ENCODE results near the gene CD2.

The CD2 gene

DNA sequence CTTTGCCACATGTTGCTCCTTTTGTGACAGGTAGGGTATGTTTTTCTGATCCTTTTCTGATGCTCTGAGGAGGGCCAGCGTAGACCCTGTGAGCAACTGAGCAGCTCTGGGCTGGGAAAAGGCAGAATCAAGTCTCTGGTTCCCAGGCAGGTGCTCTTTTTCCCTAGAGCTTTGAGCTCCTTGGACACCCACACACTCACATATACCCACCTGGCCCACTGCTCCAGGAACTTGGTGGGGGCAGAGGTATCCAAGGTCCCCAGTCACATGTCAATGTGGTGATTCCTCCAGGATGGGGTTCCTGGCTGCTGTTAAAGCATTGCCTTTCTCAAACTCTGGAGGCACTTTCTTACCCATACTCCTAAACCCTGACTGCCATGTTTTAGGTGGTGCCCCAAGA is 5.4 kb downstream of the CD2 start:
- H4K20me1 ChIP-seq (ENCODE audit: insufficient read depth, low read length): no peaks in the 10 kb centered on the region
- no peak overlapping the region for H3K4me3 ChIP-seq (ENCODE audit: low read length)
- H3K27me3 ChIP-seq (ENCODE audit: low read depth, low read length): no peaks in the 10 kb centered on the region
- no peaks in the 10 kb centered on the region for H3K79me2 ChIP-seq (ENCODE audit: low read length)
- H3K4me2 ChIP-seq (ENCODE audit: low read length): no peak overlapping the region
- no peaks in the 10 kb centered on the region for H3K9me3 ChIP-seq (ENCODE audit: insufficient read depth, low read length)
- TF ChIP-seq EZH2phosphoT487 (IDR thresholded peaks at IDR 0.05; ENCODE audit: low read depth): no peak
- TF ChIP-seq, protein P1, sequence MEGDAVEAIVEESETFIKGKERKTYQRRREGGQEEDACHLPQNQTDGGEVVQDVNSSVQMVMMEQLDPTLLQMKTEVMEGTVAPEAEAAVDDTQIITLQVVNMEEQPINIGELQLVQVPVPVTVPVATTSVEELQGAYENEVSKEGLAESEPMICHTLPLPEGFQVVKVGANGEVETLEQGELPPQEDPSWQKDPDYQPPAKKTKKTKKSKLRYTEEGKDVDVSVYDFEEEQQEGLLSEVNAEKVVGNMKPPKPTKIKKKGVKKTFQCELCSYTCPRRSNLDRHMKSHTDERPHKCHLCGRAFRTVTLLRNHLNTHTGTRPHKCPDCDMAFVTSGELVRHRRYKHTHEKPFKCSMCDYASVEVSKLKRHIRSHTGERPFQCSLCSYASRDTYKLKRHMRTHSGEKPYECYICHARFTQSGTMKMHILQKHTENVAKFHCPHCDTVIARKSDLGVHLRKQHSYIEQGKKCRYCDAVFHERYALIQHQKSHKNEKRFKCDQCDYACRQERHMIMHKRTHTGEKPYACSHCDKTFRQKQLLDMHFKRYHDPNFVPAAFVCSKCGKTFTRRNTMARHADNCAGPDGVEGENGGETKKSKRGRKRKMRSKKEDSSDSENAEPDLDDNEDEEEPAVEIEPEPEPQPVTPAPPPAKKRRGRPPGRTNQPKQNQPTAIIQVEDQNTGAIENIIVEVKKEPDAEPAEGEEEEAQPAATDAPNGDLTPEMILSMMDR (IDR thresholded peaks at IDR 0.05; ENCODE audit: low read depth, low read length): no peak
- no peaks in the 10 kb centered on the region for H3K4me1 ChIP-seq (ENCODE audit: low read length)
- H3K27ac ChIP-seq (ENCODE audit: low read length): no peak overlapping the region
- H3K9ac ChIP-seq (ENCODE audit: low read length): no peak overlapping the region
- no peak overlapping the region for H2AFZ ChIP-seq (ENCODE audit: low read depth, low read length)
- no peaks in the 10 kb centered on the region for H3K36me3 ChIP-seq (replicated peaks; ENCODE audit: low read depth, low read length)

DNA sequence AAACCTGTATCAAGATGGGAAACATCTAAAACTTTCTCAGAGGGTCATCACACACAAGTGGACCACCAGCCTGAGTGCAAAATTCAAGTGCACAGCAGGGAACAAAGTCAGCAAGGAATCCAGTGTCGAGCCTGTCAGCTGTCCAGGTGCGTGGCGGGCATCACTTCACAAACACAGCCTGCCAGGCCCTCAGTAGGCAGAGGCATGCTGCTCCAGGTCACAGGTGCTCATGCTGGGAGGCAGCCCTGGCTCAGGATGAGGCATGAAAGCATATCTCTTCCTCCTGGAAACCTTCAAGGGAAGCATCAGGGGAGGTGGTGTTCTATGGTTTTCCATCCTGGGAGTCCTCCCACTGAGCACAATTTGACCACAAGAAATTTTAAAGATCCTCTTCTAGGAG is 6.3 kb downstream of the CD2 start:
- no peaks in the 10 kb centered on the region for H3K27me3 ChIP-seq (ENCODE audit: low read depth, low read length)
- no peaks in the 10 kb centered on the region for H3K4me1 ChIP-seq (ENCODE audit: low read length)
- H2AFZ ChIP-seq (ENCODE audit: low read depth, low read length): no peak overlapping the region

DNA sequence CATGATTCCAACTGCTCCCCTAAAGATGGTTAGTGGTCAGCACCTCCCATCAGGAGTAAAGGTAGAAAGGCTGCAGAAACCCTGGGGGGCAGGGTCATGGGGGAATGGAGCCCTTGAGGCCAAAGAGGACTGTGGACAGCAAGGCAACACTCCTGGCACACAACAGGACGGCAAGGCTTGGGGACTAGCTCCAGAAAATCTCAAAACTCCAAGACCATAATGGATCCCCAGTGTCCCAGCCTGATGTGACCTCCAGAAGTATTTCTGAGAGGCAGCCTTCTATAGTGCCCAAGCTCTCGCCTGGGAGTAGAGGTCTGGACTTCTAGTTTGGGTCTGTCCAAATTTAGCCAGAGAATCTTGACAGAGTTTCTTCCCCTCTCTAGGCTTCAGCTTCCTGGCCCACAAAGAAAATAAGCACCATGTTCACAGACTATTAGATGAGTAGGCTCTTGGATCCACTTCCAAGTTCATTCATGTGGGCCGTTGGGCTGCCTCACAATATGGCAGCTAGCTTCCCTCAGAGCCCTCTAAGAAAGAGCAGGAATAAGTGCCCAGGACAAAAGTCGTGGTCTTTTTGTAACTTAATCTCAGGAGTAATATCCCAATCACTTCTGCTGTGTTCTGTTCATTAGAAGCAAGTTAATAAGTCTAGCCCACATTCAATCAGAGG is 6.9 kb downstream of the CD2 start:
- H3K4me1 ChIP-seq (ENCODE audit: low read length): no peaks in the 10 kb centered on the region
- no peak overlapping the region for H3K4me2 ChIP-seq (ENCODE audit: low read length)
- no peaks in the 10 kb centered on the region for H3K27me3 ChIP-seq (ENCODE audit: low read depth, low read length)
- no peaks in the 10 kb centered on the region for H3K9me3 ChIP-seq (ENCODE audit: insufficient read depth, low read length)
- H3K9ac ChIP-seq (ENCODE audit: low read length): no peak overlapping the region
- H3K36me3 ChIP-seq (replicated peaks; ENCODE audit: low read depth, low read length): no peaks in the 10 kb centered on the region
- no peak overlapping the region for H3K27ac ChIP-seq (ENCODE audit: low read length)
- H2AFZ ChIP-seq (ENCODE audit: low read depth, low read length): no peak overlapping the region
- no peak for TF ChIP-seq EZH2phosphoT487 (IDR thresholded peaks at IDR 0.05; ENCODE audit: low read depth)
- TF ChIP-seq, protein P1 (IDR thresholded peaks at IDR 0.05; ENCODE audit: low read depth, low read length): no peak
- no peaks in the 10 kb centered on the region for H3K79me2 ChIP-seq (ENCODE audit: low read length)
- H3K4me3 ChIP-seq (ENCODE audit: low read length): no peak overlapping the region
- H4K20me1 ChIP-seq (ENCODE audit: insufficient read depth, low read length): no peaks in the 10 kb centered on the region

More for the DNA sequence above, 6.3 kb downstream of the CD2 start:
- Histone ChIP-seq H3K27ac (ENCODE audit: low read length) (no peak overlapping the region), H3K9ac (ENCODE audit: low read length) (no peak overlapping the region), H3K79me2 (ENCODE audit: low read length) (no peaks in the 10 kb centered on the region), H3K4me2 (ENCODE audit: low read length) (no peak overlapping the region), H3K9me3 (ENCODE audit: insufficient read depth, low read length) (no peaks in the 10 kb centered on the region), H4K20me1 (ENCODE audit: insufficient read depth, low read length) (no peaks in the 10 kb centered on the region), H3K36me3 (replicated peaks; ENCODE audit: low read depth, low read length) (no peaks in the 10 kb centered on the region), H3K4me3 (ENCODE audit: low read length) (no peak overlapping the region)
- no peak for TF ChIP-seq EZH2phosphoT487 (IDR thresholded peaks at IDR 0.05; ENCODE audit: low read depth)
- TF ChIP-seq, protein P1 (IDR thresholded peaks at IDR 0.05; ENCODE audit: low read depth, low read length): no peak

DNA sequence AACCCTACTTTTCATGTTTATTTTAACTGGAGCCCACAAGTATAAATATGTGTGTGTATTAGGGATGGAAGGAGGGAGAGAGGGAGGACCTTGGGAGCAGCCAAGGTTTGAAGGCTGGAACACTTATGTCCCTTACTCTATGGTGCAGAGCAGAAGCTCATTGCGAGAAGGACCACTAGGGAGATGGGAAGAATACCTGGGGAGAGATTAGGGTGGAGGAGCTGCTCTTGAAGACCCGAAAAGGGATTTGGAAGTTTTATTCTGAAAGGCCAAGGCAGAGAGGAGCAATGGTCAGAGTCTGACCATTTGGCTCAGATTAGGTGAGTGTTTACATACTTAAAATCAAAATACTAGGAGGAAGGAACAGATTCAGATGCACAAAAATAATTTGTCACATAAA is 8.1 kb downstream of the CD2 start:
- Histone ChIP-seq H3K27me3 (ENCODE audit: low read depth, low read length) (no peaks in the 10 kb centered on the region), H4K20me1 (ENCODE audit: insufficient read depth, low read length) (no peaks in the 10 kb centered on the region), H3K36me3 (replicated peaks; ENCODE audit: low read depth, low read length) (no peaks in the 10 kb centered on the region), H3K79me2 (ENCODE audit: low read length) (no peaks in the 10 kb centered on the region), H3K27ac (ENCODE audit: low read length) (no peak overlapping the region), H3K9ac (ENCODE audit: low read length) (no peak overlapping the region), H3K4me3 (ENCODE audit: low read length) (no peak overlapping the region), H2AFZ (ENCODE audit: low read depth, low read length) (no peak overlapping the region), H3K9me3 (ENCODE audit: insufficient read depth, low read length) (no peaks in the 10 kb centered on the region), H3K4me2 (ENCODE audit: low read length) (no peak overlapping the region), H3K4me1 (ENCODE audit: low read length) (no peaks in the 10 kb centered on the region)
- TF ChIP-seq, protein P1 (IDR thresholded peaks at IDR 0.05; ENCODE audit: low read depth, low read length): no peak
- TF ChIP-seq EZH2phosphoT487 (IDR thresholded peaks at IDR 0.05; ENCODE audit: low read depth): no peak
